Activated naive CD8-positive, alpha-beta T cell treated with anti-CD3 and anti-CD28 coated beads, Interleukin-2, amount 50 U/mL, for 16 hours (primary cell): ENCODE measurements around the gene PITPNM3.

ENCODE experiments used
- DNase-seq: peaks from one replicate; pipeline ENCODE4 v3.0.0-alpha.2; 2020; ENCODE audit warnings: low read depth, low spot score

PITPNM3 gene

GRCh38 chr17:6413065-6413464, 143.3 kb downstream of the PITPNM3 start:
- DNase-seq, result no peak

- DNase-seq, result no peak
Measured at GRCh38 chr17:6408735-6409134, 147.6 kb downstream of the PITPNM3 start.

- DNase-seq, result no peak
Measured at GRCh38 chr17:6408276-6408675, 148.1 kb downstream of the PITPNM3 start.

- no peak for DNase-seq
Measured at GRCh38 chr17:6402258-6402657, 154.1 kb downstream of the PITPNM3 start.
